Smooth muscle cell of the coronary artery (primary cell): Measurements from ENCODE around the gene WNK4. TPM values are rescaled to one million over a fixed set of nuclear protein-coding genes. Genes with fewer than 3 reads are reported as not detected.

Experiments
- total RNA-seq: library from RNA; depleted of rRNA; stranded (reverse); fragments of >200 nt; gene quantifications from 2 replicates; pipeline ENCODE4 v1.2.3, GENCODE V29; 2014; ENCODE audit warnings: low replicate concordance

WNK4 gene
- total RNA-seq: 0.12 and 1.6 TPM in 2 replicates

GRCh38 chr17:42779936-42780850 lies at the start of gene WNK4:
Gene WNK4, plus strand, starts transcription at chr17:42780610. Its CDS starts 89 bp downstream, at chr17:42780699.

GRCh38 chr17:42744806-42745617 lies 35.4 kb upstream of the WNK4 start, which contains the start of gene EZH1:
Gene EZH1, minus strand, starts transcription at chr17:42745040. Its CDS starts 16,099 bp downstream, at chr17:42728941.

GRCh38 chr17:42760652-42761581 lies 19.5 kb upstream of the WNK4 start, which contains the start of gene RAMP2:
Gene RAMP2, plus strand, starts transcription at chr17:42761227. Its CDS starts 35 bp downstream, at chr17:42761262.

GRCh38 chr17:42773290-42774035 lies 6.9 kb upstream of the WNK4 start, which contains the start of gene VPS25:
Gene VPS25, plus strand, starts transcription at chr17:42773449. Its CDS starts 27 bp downstream, at chr17:42773476.

GRCh38 chr17:42798383-42799380 lies 18.3 kb downstream of the WNK4 start, which contains the start of the genes CNTD1 and COA3:
Gene CNTD1, plus strand, starts transcription at chr17:42798861. Its CDS starts 207 bp downstream, at chr17:42799068.
Gene COA3, minus strand, starts transcription at chr17:42798704. Its CDS starts 23 bp downstream, at chr17:42798681.

GRCh38 chr17:42832934-42833766 lies 52.7 kb downstream of the WNK4 start, which contains the start of gene PSME3:
Gene PSME3, plus strand, starts transcription at chr17:42833397. Its CDS starts 235 bp downstream, at chr17:42833632.

GRCh38 chr17:42844271-42844670 lies 63.9 kb downstream of the WNK4 start, which contains the start of gene AOC2:
Gene AOC2, plus strand, starts transcription at chr17:42844580. Its CDS starts 47 bp downstream, at chr17:42844627.

Other genes starting within 250 kb of the WNK4 start
- 23.8 and 24.6 TPM in 2 replicates for gene NAGLU, start 244.4 kb upstream of the WNK4 start, total RNA-seq
- 1.8 and 8.9 TPM in 2 replicates for gene HSD17B1, start 227.7 kb upstream of the WNK4 start, total RNA-seq
- 5.4 and 8.2 TPM in 2 replicates for gene COASY, start 218.5 kb upstream of the WNK4 start, total RNA-seq
- gene MLX, start 213.5 kb upstream of the WNK4 start, total RNA-seq: 33.7 and 38.0 TPM in 2 replicates
- 2.8 and 3.7 TPM in 2 replicates for gene PSMC3IP, start 202.9 kb upstream of the WNK4 start, total RNA-seq
- 56.1 and 95.8 TPM in 2 replicates for gene RETREG3, start 171.2 kb upstream of the WNK4 start, total RNA-seq
- 21.9 and 23.5 TPM in 2 replicates for gene TUBG1, start 170.9 kb upstream of the WNK4 start, total RNA-seq
- gene TUBG2, start 121.3 kb upstream of the WNK4 start, total RNA-seq: 5.4 and 6.8 TPM in 2 replicates
- gene PLEKHH3, start 103.6 kb upstream of the WNK4 start, total RNA-seq: 9.1 and 10.9 TPM in 2 replicates
- gene CCR10, start 98.8 kb upstream of the WNK4 start, total RNA-seq: 1.3 and 4.3 TPM in 2 replicates
- 24.3 and 26.6 TPM in 2 replicates for gene CNTNAP1, start 98.1 kb upstream of the WNK4 start, total RNA-seq
- 6.7 and 31.2 TPM in 2 replicates for gene EZH1, start 35.6 kb upstream of the WNK4 start, total RNA-seq
- 0.30 TPM in 1 of 2 replicates, not detected in the other for gene RAMP2, start 19.4 kb upstream of the WNK4 start, total RNA-seq
- 53.2 and 64.7 TPM in 2 replicates for gene VPS25, start 7.2 kb upstream of the WNK4 start, total RNA-seq
- 61.5 and 63.4 TPM in 2 replicates for gene COA3, start 18.1 kb downstream of the WNK4 start, total RNA-seq
- 0.30 TPM in 1 of 2 replicates, not detected in the other for gene CNTD1, start 18.3 kb downstream of the WNK4 start, total RNA-seq
- gene BECN1, start 43.7 kb downstream of the WNK4 start, total RNA-seq: 150 and 195 TPM in 2 replicates
- gene PSME3, start 52.8 kb downstream of the WNK4 start, total RNA-seq: 32.3 and 68.3 TPM in 2 replicates
- gene AOC2, start 64.0 kb downstream of the WNK4 start, total RNA-seq: 0.23 and 0.30 TPM in 2 replicates
- gene AOC3, start 70.6 kb downstream of the WNK4 start, total RNA-seq: 0.23 and 0.94 TPM in 2 replicates
- not detected in 2 replicates for gene G6PC1, start 120.2 kb downstream of the WNK4 start, total RNA-seq
- gene AARSD1, start 183.8 kb downstream of the WNK4 start, total RNA-seq: 30.8 and 33.9 TPM in 2 replicates
- gene PTGES3L, start 199.5 kb downstream of the WNK4 start, total RNA-seq: 1.1 TPM in 1 of 2 replicates, not detected in the other
- gene RUNDC1, start 200.0 kb downstream of the WNK4 start, total RNA-seq: 10.7 and 12.1 TPM in 2 replicates
- 1,818 and 2,251 TPM in 2 replicates for gene RPL27, start 217.8 kb downstream of the WNK4 start, total RNA-seq
- 17.7 and 20.4 TPM in 2 replicates for gene IFI35, start 226.2 kb downstream of the WNK4 start, total RNA-seq
- gene VAT1, start 241.8 kb downstream of the WNK4 start, total RNA-seq: 139 and 934 TPM in 2 replicates
- gene RND2, start 244.6 kb downstream of the WNK4 start, total RNA-seq: 0.53 and 0.82 TPM in 2 replicates